Mononuclear cell (primary cell): Measurements from ENCODE around the gene TMEM14B. TPM values are rescaled to one million over a fixed set of nuclear protein-coding genes. Genes with fewer than 3 reads are reported as not detected.
"Not testable (repeated sequence)": the region's sequence is repeated elsewhere in the genome, so short reads cannot be mapped to it uniquely, and the experiment has no call there.

Source experiments
- H3K27me3 ChIP-seq: 2 replicates; pipeline ENCODE4 v1.6.0; 2011; ENCODE audit warnings: low read length, control low read depth; ENCODE audit not compliant: insufficient read depth
- H3K4me1 ChIP-seq: 2 replicates; pipeline ENCODE4 v1.5.1; 2011; ENCODE audit warnings: mild to moderate bottlenecking, low read length, control low read depth; ENCODE audit not compliant: insufficient read depth
- H3K4me3 ChIP-seq: 2 replicates; pipeline ENCODE4 v1.5.1; 2011; ENCODE audit warnings: mild to moderate bottlenecking, low read length, moderate library complexity
- H3K9me3 ChIP-seq: 2 replicates; pipeline ENCODE4 v1.5.1; 2011; ENCODE audit warnings: low read depth, mild to moderate bottlenecking, control low read depth, low read length
- total RNA-seq: library from RNA; depleted of rRNA; stranded (reverse); fragments of >200 nt; gene quantifications from one replicate; pipeline ENCODE4 v1.2.3, GENCODE V29; 2012

TMEM14B gene
- total RNA-seq, result 28.9 TPM

DNA sequence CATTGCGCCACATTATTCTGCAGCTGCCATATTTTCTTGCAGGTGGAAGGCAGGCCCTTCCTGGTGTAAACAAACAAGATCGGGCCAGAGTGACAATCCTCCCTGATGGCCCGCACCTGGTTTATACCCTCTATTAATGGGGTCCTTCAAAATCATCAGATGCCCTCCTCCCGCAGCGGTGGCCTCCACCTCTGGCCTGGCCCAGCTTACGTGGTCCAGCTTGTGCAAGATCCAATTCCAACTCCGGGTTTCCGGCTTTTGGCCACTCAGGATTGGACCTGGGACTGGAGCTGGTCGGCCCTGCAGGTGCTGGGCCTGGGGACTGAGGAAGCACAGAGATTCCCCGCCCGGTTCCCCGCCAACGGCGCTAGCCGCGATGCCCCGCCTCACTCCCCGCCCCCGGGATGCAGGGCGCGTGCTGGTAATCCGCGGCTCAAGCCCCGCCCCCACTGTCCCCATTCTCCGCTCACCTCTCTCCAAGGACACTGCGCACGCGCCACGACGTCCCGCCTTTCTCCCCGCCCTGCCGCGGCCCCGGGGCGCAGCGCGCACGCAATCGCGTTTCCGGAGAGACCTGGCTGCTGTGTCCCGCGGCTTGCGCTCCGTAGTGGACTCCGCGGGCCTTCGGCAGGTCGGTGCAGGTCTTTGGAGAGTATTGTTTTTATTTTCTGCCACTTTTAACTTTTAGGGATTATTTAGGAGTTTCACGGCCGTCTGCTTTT is at the start of gene TMEM14B:
Gene TMEM14B, plus strand, starts transcription at position 555 of the 722 bp plus-strand sequence. CDS start 1,441 bp downstream, outside the sequence.
- peak within 1 kb of the TSS; percentile 81 for H3K4me3 ChIP-seq
- H3K4me1 ChIP-seq, result peaks cover 37% of the 10 kb centered on the region
- no peaks in the 10 kb centered on the region for H3K27me3 ChIP-seq
- H3K9me3 ChIP-seq, result no peaks in the 10 kb centered on the region

- no peaks in the 10 kb centered on the region for H3K4me1 ChIP-seq
- H3K4me3 ChIP-seq, result no peak overlapping the region
- H3K27me3 ChIP-seq, result no peaks in the 10 kb centered on the region
- no peaks in the 10 kb centered on the region for H3K9me3 ChIP-seq
Measured at GRCh38 chr6:10713962-10714361, 33.6 kb upstream of the TMEM14B start.

GRCh38 chr6:10719296-10719963 is 28.2 kb upstream of the TMEM14B start:
- peak overlapping the region; percentile 46 for H3K4me3 ChIP-seq

DNA sequence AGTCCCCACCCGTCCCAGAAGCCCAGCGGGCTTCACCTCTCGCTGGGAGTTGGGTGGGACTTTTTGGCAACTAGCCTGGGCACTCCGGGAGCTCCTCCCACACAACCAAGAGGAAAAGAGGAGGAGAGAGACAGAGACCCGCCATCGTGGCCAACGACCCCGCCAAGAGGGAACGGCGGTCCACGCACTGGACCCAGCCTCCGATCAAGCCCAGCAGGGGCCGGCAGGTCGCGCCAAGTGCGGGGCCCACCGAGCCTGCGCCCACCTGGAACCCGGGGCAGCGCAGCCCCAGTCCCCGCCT is 27.7 kb upstream of the TMEM14B start:
- no peaks in the 10 kb centered on the region for H3K9me3 ChIP-seq
- peak overlapping the region; percentile 46 for H3K4me3 ChIP-seq
- peaks cover 52% of the 10 kb centered on the region for H3K4me1 ChIP-seq
- H3K27me3 ChIP-seq, result no peaks in the 10 kb centered on the region

More at GRCh38 chr6:10719296-10719963, 28.2 kb upstream of the TMEM14B start:
- H3K4me1 ChIP-seq, result peaks cover 47% of the 10 kb centered on the region
- no peaks in the 10 kb centered on the region for H3K27me3 ChIP-seq
- H3K9me3 ChIP-seq, result no peaks in the 10 kb centered on the region

DNA sequence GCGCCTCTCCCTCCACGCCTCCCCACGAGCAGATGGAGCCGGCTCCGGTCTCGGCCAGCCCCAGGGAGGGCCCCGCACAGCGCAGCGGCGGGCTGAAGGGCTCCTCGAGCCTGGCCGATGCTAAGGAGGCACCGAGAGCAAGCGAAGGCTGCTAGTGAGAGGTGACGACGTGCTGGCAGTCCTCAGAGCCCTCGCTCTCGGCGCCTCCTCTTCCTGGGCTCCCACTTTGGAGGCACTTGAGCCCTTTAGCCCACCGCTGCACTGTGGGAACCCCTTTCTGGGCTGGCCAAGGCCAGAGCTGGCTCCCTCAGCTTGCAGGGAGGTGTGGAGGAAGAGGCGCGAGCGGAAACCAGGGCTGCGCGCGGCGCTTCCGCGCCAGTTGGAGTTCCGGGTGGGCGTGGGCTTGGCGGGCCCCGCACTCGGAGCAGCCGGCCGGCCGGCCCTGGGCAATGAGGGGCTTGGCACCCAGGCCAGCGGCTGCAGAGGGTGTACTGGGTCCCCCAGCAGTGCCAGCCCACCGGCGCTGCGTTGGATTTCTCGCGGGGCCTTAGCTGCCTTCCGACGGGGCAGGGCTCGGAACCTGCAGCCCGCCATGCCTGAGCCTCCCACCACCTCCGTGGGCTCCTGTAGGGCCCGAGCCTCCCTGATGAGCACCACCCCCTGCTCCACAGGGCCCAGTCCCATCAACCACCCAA is 27.2 kb upstream of the TMEM14B start:
- Histone ChIP-seq H3K27me3 (no peaks in the 10 kb centered on the region), H3K4me3 (peak overlapping the region; percentile 46), H3K9me3 (no peaks in the 10 kb centered on the region), H3K4me1 (peaks cover 54% of the 10 kb centered on the region)

GRCh38 chr6:10720960-10721849 is 26.4 kb upstream of the TMEM14B start:
- not testable (repeated sequence) for H3K9me3 ChIP-seq
- H3K4me1 ChIP-seq, result peaks cover 56% of the 10 kb centered on the region

GRCh38 chr6:10721850-10722569 is 25.6 kb upstream of the TMEM14B start:
- peaks cover 64% of the 10 kb centered on the region for H3K4me1 ChIP-seq
- H3K27me3 ChIP-seq, result no peaks in the 10 kb centered on the region
- H3K9me3 ChIP-seq, result no peaks in the 10 kb centered on the region
- H3K4me3 ChIP-seq, result peak overlapping the region; percentile 67

More at GRCh38 chr6:10720960-10721849, 26.4 kb upstream of the TMEM14B start:
- H3K27me3 ChIP-seq, result not testable (repeated sequence)
- H3K4me3 ChIP-seq, result peak overlapping the region; percentile 46

- Histone ChIP-seq H3K4me3 (peak overlapping the region; percentile 67), H3K27me3 (no peaks in the 10 kb centered on the region), H3K4me1 (peaks cover 68% of the 10 kb centered on the region), H3K9me3 (no peaks in the 10 kb centered on the region)
Measured at GRCh38 chr6:10722570-10722819, 25.1 kb upstream of the TMEM14B start.

GRCh38 chr6:10722820-10723566 is 24.6 kb upstream of the TMEM14B start, which contains the start of gene TMEM14C:
Gene TMEM14C, plus strand, starts transcription at chr6:10723070. Its CDS starts 1,544 bp downstream, at chr6:10724614.
- no peaks in the 10 kb centered on the region for H3K27me3 ChIP-seq
- H3K4me3 ChIP-seq, result peak within 1 kb of the TSS; percentile 67
- H3K9me3 ChIP-seq, result no peaks in the 10 kb centered on the region
- peaks cover 72% of the 10 kb centered on the region for H3K4me1 ChIP-seq

DNA sequence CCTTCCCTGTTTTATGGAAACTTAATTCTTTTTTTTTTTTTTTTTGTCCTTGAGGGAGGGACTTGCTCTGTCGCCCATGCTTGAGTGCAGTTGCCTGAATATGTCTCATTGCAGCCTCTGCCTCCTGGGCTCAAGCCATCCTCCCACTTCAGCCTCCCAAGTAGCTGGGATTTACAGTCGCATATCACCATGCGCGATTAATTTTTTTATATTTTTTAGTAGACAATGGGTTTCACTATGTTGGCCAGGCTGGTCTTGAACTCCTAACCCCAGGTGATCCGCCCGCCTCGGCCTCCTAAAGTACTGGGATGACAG is 24.1 kb upstream of the TMEM14B start:
- H3K9me3 ChIP-seq, result no peaks in the 10 kb centered on the region
- H3K27me3 ChIP-seq, result no peaks in the 10 kb centered on the region
- H3K4me1 ChIP-seq, result peaks cover 72% of the 10 kb centered on the region
- peak overlapping the region; percentile 67 for H3K4me3 ChIP-seq

DNA sequence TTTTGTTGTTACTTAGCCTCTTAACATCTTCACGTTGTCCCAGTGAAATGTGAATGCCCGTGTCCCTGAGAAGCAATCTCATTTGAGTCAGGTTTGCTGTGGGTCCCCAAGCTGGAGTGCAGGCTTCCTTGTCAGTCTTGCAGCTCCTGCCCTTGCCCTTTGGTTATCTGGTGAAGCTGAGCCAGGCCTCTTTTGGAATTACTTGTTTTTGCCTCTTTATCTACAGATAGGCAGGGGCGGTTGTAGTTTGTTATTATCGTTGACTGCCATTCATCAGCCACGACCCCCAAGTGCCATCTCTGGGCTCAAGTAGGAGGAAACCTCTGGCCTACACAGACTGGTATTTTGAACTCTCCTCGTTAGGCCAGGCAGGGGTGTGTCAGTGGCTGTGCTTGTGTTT is 22.6 kb upstream of the TMEM14B start:
- Histone ChIP-seq H3K4me1 (peaks cover 64% of the 10 kb centered on the region), H3K9me3 (no peaks in the 10 kb centered on the region), H3K27me3 (no peaks in the 10 kb centered on the region), H3K4me3 (no peak overlapping the region)

GRCh38 chr6:10725716-10726115 is 21.9 kb upstream of the TMEM14B start:
- Histone ChIP-seq H3K9me3 (no peaks in the 10 kb centered on the region), H3K27me3 (no peaks in the 10 kb centered on the region), H3K4me1 (peaks cover 62% of the 10 kb centered on the region), H3K4me3 (no peak overlapping the region)

DNA sequence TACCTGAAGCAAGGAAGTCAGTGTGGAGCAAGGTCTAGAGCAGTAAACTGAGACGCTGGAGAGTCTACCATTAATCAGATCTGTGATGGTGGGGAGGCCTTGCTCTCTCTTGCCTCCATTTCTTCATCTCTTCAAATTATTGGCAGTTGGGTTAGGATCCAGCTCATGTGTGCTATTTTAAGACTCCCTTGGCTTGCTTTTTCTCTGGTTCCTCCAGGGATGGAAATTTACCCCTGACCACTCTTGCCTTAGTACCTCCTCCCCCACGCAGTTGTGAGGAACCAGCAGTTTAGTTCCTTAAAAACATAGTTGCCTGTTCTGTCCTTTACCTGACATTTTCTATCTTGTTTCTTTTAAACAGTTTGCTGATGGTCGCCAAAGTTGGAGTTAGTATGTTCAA is 17.4 kb upstream of the TMEM14B start:
- Histone ChIP-seq H3K4me3 (no peak overlapping the region), H3K27me3 (no peaks in the 10 kb centered on the region), H3K9me3 (no peaks in the 10 kb centered on the region), H3K4me1 (peaks cover 27% of the 10 kb centered on the region)
